ENCODE measurements around the gene KIDINS220.

DNA sequence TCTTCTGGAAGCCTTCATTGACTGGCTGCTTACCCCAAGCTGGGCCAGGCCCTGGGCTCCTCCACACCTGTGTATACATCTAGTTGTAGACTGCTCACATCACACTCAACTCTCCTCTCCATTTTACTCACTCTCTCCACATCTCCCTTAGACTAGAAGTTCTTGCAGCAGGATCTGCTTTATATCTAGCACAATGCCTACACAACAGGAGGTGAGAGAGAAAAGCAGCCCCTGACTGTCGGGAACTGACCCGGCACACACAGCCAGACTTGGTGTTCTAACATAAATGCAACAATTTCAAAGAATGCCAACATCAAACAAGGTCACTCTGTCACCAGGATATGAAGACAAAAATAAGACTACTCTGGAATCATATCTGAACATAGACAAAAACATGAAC, 5.9 kb downstream of the KIDINS220 start:
- TF ChIP-seq, protein P1, sequence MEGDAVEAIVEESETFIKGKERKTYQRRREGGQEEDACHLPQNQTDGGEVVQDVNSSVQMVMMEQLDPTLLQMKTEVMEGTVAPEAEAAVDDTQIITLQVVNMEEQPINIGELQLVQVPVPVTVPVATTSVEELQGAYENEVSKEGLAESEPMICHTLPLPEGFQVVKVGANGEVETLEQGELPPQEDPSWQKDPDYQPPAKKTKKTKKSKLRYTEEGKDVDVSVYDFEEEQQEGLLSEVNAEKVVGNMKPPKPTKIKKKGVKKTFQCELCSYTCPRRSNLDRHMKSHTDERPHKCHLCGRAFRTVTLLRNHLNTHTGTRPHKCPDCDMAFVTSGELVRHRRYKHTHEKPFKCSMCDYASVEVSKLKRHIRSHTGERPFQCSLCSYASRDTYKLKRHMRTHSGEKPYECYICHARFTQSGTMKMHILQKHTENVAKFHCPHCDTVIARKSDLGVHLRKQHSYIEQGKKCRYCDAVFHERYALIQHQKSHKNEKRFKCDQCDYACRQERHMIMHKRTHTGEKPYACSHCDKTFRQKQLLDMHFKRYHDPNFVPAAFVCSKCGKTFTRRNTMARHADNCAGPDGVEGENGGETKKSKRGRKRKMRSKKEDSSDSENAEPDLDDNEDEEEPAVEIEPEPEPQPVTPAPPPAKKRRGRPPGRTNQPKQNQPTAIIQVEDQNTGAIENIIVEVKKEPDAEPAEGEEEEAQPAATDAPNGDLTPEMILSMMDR (IDR thresholded peaks at IDR 0.05; ENCODE audit: poor library complexity) = no peak
- TF ChIP-seq EZH2phosphoT487 (IDR thresholded peaks at IDR 0.05; ENCODE audit: low read depth, severe bottlenecking, unreplicated experiment) = no peak
